OCI-M2 (cell line): ENCODE results near the gene ITGB2.

Experiments
- DNase-seq: peaks from one replicate; lab custom pipeline; 2025; ENCODE audit not compliant: unreplicated experiment; lab: John Stamatoyannopoulos, UW

Gene ITGB2

DNA sequence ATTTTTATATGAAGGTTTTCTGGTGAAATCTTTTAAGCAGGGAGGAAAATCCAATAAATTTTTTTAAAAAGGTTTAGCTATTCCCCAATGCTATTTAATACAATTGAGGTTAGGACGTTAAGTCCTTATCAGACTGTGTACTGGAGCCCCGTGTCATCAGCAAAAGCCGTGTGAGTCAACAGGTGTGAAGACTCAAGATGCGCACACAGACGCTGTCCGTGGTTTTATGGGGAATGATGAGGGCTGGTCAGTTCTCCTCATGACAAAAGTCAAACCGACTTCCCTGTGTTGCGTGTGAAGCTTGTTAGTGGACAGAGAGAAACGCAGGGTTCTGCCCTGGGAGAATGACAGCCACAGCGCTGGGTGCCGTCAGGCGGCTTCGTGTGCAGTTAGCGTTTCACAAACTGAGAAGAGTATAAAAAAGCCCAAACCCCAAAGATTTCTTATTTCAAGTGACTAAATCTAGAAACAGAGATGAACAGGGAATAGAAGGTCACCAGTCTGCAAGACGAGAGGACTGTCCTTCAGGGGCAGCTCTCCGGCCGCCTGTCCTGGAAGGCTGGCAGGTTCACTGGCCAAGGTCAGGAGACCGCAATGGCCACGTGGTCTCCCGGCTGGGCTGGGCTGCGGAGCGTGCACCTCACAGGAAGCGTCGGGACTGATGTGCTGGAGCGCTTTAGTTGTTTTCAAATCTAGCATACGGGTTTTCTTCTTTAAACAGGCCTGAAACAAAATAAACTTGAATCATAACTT lies 69.6 kb downstream of the ITGB2 start:
- no peak for DNase-seq

DNA sequence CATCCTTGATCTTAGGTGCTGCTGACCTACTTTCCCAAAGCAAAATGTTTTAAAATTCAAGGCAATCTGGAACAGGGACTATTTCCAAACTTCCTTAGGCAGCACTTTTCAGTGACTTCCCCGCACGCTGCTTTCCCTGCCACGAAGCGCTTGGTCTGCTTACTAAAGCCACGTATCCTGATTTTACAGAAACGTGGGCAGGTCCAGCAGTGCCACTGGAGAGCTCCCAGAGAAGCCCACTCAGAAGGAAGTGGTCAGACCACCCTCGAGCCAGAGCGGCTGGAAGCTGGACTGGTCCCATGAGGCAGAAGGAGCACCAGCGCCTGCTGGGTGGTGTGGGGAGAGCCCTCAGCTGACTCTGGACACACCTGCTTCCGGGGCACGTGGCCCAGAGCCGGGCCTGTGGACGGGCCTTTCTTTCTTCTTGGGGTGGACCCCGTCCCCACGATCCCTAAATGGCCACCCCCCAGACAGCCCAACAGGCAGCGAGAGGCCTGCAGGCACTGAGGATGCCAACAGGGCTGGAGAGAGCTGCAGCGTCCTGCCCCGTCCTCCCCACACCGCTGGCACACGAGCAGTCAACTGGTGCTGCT lies 70.4 kb downstream of the ITGB2 start:
- DNase-seq: no peak

DNA sequence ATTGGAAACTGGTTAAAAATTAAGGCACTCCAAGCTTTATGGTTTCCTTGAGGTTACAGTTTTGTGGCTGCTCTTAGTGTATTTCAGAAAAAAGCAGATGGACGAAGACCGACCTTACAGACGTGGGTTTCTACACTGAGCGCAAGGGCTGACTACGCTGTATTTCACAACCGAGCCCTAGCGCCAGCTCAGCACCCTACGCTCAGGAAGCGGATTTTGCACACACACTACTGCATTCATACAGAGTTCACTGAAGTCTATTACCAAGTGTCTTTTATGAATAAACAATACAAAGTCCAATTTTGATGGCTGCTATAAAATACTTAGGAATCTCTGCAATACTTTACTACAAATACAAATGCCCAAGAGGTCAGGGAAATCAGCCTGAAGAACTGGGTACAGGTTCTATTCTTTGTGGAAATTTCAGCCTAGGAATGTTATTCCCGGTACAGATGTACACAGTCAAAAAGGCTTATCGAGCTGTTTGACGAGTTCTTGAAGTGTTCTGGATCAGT lies 71.0 kb downstream of the ITGB2 start:
- DNase-seq: no peak

DNA sequence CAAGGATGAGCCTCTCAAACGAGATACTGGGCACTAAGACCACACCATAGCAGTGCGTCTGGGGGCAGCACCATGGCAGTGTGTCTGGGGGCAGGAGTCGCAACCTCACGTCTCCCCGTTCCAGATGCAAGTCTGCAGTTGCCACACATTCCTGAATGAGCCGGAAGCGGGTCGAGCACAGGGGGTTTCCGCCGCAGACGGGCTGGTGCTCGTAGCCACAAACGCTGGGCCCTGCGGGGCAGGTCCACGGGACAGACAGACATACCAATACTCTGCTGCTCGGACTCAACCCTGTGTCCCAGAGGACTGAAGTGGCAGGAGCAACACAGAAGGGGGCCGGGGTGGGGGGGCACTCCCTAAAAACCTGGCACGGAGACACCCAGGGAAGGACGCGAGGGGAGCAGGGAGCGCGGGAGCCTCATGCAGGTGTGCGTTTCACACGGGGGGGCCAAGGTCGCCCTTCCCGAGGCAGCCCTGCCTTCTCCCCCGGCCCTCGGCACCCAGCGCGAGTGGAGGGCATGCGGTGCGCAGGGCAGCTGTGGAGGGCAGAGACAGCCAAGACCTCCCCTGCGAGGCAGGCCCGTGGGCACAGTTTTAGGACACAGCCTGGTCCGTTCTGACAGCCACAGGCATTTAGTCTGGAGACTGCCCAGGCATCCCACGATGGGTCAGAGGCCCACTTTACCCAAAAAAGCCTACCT lies 71.7 kb downstream of the ITGB2 start:
- DNase-seq: no peak

DNA sequence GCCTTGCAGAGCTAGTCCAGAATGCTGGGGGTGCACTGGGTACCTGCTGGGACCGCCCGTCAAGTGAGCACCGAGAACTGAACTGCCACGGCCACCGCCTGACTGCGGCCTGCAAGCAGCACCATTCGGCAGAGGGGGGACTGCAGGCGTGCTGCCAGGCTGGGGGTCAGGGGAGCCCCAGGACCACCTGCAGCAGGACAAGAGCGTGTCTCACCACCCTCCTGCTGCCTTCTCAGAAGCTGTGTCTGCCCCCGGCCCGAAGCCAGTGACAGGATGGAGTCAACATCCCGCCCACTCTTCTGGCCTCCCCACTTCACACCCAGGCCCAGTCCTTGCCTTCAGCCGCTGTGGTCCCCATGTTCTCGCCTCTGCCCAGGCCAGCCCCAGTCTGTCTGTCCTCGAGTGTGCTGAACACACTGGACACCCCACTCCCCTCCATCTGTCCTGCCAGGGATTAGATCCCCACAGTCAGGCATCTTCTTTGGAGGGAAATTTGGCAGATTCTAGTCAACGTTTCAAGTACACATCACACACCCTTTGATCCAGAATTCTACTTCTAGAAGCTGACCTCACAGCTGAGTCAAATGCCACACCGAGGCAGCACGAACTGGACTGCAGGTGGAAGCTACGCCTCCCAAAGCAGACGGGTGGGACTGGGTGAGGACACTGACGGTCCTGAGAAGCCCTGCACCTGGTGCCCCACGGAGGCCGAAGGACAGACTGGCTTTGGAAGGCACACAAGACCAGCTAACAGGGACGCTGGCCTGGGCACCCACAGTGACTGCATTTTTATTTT lies 73.2 kb downstream of the ITGB2 start:
- no peak for DNase-seq

DNA sequence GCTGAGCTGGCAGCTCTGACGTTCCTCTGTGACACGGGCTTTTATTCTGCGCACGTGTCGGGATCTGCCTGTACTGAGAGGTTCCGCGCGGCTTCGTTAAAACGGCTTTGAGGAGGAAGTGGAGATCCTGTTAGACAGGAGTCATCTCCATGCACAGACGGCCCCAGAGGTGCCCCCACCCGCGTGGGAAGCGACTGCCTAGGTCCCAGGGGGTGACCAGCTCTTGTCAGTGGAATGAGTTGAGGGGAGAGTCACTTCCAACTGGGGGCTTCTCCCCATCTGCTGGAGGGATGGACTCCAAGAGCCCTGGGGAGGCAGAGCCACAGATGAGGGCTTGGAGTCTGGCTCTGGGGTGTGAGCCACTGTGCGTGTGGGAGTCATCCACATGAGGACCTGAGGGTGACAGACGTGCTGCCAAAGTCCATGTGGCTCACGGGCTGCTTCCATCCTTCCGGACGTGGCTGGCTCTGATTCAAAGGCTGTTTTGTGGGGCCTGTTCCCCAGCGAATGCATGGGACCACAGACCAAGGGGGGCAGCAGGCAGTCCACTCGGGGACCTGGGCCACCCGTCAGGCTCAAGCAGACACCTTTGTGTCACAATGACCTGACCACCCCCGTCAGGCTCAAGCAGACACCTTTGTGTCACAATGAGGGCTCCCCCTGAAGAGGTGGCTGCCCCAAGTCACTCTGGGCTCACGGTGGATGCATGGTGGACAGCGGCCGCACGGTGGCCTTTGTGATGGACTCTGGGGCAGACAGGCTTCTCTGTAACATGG lies 74.0 kb downstream of the ITGB2 start:
- no peak for DNase-seq

DNA sequence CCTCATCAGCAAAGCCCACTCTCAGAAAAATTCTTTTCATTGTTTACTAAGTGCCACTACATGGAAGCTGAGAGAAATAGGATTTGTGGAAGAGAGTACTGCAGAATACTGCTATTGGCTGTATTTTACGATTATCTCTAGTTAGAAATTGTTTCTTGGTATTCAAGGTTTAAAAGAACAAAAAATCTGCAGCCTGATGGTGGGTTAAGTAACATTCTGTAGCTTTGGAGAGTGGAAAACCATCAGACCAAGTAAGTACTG lies 74.5 kb downstream of the ITGB2 start:
- DNase-seq: no peak

DNA sequence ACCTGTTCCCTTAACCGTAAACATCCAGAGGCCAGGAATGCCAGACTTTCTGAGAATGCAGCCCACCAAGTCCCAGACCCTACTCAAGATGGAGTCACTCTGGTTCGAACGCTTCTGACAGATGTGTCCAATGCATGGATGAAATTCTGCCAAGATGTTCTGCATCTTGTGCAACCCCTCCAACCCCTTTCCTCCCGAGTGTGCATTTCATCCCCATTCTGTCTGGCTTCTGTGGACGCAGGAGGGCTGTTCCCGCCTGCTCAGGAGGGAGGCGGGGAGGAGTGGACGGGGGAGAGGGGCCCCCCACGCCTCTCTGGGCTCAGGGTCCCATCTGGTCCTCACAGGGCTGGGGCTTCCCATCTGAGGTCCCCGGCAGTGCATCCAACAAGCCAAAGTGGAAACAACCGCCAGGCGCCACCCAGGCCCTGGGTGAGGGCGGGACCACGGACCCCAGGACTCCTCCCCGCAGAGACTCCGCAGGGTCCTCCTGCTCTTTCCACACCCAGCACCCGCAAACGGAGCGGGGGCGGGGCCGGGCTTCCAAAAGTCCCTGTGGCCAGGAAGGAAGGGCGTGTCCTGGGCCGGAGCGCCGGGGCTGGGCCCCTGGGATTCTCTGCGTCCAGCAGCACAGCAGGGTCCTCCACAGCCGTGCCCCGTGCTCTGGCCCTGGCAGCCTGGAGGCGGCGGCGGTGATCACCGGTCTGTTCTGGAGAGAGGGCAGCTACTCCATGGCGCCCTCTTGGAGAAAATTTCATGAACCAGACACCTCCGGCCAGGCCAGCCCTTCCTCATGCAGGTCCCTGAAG lies 75.1 kb downstream of the ITGB2 start:
- no peak for DNase-seq

DNA sequence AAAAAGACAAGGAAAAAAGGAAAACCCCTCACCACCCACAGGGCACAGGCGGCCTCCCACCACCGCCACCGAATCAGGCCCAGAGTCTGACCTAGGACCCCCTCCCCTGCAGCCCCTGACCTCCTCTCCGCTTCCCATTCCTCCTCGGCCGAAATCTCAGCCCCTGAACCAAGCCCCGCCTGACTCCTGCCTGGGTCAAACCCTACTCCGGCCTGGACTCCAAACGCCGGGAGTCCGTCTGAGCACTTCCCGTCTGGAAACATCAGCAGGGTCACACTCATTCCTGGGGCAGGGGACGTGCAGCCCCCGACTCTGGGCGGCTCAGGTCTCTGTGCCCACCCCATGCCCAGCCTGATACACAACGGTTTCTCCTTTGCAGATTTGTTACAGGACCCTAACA lies 76.4 kb downstream of the ITGB2 start:
- DNase-seq: no peak

DNA sequence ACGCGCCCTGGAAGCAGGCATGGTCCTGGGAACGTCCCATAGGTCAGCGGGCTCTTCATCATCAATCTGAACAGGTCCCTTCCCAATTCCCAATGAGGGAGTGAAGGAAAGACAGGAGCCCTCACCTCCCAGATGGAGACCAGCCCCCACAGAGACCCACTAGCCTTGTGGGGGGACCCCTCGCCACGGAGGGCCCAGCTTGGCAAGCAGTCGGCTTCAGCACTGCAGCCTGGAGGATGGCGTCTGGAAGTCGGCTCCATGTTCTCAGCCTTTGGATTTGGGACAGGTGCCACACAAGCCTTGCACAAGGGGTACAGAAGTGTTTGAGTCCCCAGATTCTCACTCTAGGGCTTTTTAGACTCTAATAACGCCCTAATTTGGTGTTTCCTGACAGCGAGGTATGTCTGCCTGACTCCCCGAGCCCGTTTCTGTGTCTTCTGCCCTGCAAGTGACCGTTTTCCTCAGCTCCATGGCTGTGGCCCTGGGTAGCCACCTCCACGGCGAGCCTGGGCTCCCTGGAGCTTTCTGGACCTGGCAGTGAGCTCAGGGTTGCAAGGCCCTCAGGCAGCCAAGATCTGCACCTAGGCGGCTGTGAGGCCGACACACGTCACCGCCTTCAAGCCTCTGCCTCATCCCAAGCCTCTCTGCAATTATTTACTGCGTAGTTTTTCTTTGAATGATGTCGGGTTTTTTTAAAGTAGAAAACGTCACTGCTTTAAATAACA lies 77.8 kb downstream of the ITGB2 start:
- no peak for DNase-seq

DNA sequence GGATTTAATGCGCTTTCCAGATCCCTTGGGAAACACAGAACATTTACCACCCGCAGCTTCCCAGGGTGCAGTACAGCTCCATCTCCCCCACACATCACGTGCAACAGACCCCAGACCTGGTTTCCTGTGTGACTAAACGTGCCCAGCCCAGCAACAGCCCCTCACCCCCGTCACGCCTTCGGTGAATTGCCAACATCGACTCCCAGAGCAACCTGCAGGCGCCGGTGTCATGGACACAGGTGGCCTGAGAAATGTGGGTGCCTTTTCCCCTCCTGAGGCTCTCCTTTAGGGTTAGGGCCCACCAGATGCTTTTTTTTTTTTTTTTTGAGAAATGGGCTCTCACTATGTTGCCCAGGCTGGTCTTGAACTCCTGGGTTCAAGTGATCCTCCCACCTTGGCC lies 78.6 kb downstream of the ITGB2 start:
- no peak for DNase-seq

DNA sequence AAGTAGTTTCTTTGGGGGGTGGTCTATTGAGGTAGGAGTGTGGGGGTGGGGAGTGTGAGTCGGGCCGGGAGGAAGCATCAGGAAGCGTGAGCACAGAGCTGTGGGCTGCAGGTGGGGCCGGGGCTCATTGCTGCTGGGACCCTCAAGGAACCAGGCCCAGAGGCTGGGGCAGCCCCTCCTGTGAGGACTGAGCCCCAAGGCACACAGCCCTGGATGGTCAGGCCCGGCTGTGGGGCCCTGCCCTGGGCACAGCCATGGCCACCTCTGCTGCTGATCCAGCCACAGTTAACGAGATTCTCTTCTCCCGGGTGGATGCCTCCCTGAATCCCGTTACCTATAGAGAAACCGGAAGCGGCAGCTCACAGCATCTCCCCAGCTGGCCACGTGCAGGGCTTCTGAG lies 79.9 kb downstream of the ITGB2 start:
- DNase-seq: no peak

DNA sequence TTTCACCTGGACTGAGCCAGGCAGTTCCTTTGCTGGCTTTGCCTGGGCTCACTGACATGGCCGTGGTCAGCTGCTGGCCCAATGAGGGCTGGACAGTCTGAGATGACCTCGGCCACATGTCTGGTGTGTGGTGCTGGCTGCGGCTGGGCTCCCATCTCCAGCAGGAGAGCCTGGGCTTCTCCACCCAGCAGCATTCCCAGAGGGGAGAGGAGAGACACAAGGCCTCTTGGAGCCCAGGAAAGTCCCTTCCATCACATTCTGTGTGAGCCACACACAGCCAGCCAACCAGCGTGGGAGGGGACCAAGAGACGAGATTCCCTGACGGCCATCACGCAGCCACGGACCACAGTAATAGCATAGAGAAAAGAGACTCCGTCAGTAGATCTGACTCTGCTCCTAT lies 81.7 kb downstream of the ITGB2 start:
- no peak for DNase-seq

DNA sequence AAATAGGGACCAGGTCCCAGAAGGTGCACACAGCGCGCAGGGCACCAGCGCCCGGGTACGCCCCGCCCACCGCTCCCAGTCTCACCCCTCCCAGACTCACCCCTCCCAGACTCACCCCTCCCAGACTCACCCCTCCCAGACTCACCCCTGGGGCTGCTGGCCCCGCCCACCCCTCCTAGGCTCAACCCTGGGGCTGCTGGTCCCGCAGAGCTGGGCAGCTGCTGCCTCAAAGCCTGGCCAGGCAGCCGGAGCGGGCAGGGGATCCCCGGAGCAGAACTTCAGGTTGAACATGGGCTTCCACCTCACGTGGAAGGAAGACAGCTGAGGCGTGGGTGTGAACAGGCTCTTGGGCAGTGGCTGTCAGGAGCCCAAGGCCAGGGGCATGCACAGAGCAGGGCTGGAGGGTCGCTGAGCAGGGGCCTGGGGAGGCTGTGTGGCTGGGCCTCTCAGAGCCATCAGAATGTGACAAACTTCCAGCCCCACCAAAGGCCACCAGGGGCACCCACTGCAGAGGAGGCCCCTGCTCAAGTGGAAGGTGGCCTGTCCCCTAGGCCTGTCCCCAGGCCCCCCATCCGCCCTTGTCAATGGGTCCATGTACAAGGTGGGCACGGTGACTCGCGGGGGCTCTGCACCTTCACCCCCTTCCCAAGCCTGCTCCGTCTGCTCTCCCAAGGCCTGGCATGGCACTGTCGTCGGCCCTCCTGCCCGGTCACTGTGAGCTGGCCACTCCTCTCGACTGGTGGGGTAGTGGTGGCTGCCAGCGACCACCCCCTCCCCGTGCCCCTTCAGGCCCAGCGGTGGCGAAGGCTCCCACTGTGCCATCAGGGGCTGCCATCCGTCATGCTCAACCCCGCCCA lies 82.4 kb downstream of the ITGB2 start:
- DNase-seq: no peak

DNA sequence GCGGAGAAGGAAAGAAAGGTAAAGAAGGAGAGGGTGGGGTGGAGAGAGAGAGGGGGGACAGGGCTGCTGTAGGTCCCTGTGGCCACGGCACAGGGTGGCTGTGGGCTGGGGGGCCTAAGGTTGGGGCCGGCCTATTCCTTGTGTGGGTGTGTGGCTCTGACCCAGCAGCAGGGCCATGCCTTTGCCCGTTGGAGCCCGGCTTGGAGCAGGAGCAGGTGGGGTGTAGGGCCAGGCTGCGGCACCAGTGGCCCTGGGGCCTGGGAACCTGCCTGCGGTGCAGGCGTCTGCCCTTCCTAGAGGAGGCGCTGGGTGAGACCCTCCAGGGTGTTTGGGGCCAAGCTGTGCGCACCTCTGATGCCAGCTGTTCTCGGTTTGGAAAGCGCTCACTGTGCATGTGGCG lies 83.2 kb downstream of the ITGB2 start:
- DNase-seq: no peak

DNA sequence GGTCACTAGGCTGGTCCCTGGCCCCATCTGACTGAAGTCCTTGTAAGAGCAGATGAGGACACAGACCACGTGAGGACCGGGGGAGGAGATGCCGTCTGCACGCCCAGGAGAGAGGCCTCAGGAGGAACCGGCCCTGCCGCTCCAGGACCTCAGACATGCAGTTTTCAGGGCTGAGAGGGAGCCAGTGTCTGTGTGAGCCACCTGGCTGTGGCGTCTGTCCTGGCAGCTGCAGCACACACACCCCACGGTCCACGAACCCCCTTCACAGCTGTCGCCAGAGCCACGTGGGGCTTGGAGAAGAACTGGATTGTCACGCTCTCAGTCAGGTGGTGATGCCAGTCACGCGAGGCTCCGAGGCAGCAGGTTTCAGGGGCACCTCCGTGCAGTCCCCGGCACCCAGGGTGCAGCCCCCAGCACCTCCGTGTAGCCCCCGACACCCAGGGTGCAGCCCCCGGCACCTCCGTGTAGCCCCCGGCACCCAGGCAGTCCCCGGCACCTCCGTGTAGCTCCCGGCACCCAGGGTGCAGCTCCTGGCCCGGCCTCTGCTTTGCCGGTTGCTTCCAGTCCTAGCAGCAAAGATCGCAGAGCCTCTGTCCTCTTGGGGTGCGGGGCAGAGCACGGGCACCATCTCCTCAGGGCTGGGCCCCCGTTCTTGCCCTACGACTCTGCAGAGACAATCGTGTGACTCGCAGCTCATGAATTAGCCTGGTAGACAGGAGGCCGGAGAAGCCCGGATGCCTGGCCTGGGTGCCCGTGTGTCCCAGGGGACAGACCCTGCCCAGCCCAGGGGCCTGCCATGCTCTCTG lies 83.8 kb downstream of the ITGB2 start:
- no peak for DNase-seq

DNA sequence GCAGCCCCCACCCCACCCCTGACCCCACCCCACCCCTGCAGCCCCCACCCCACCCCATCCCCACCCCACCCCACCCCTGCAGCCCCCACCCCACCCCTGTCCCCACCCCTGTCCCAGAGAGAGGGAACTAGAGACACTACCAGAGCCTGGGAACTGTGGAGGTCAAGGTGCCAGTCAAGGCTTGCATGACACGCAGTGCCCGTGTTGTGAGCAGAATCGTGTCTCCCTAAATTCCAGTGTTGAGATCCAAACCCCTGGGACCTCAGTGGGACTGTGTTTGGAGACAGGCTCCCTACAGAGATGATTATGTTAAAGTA lies 84.4 kb downstream of the ITGB2 start:
- no peak for DNase-seq
